Left lung (tissue), 10 donors: ENCODE data around the gene TBX2. TPM values are rescaled to one million over a fixed set of nuclear protein-coding genes. Genes with fewer than 3 reads are reported as not detected.

Experiments
- ATAC-seq: fragments of 200-7000 bp; cut with Tn5 transposase; one replicate; pipeline ENCODE4 v1.9.1; 2020; ENCODE audit warnings: moderate library complexity
- DNase-seq, 4 donors: peaks; one replicate each; pipeline ENCODE4 v3.0.0-alpha.2; 2013 to 2020
- H3K27ac ChIP-seq, 2 donors: fragments of 200-600 bp; sonication (generic) in 1 of 2; one replicate each; pipeline versions ENCODE4 v1.5.0 to v1.8.0; 2020 to 2021
- H3K27me3 ChIP-seq, 2 donors: fragments of 200-600 bp; sonication (generic) in 1 of 2; one replicate each; pipeline versions ENCODE4 v1.5.0 to v1.8.0; 2020 to 2021
- H3K36me3 ChIP-seq, 2 donors: fragments of 200-600 bp; sonication (generic) in 1 of 2; one replicate each; pipeline versions ENCODE4 v1.5.0 to v1.8.0; 2020 to 2021
- H3K4me1 ChIP-seq, 2 donors: fragments of 200-600 bp; one replicate each; pipeline ENCODE4 v1.8.0; 2021
- H3K4me3 ChIP-seq, 2 donors: fragments of 200-600 bp; sonication (generic) in 1 of 2; one replicate each; pipeline versions ENCODE4 v1.5.0 to v1.8.0; 2020 to 2021; ENCODE audit warnings: mild to moderate bottlenecking in 1 of 2
- H3K9me3 ChIP-seq, 2 donors: fragments of 200-600 bp; sonication (generic) in 1 of 2; one replicate each; pipeline versions ENCODE4 v1.5.0 to v1.8.0; 2020 to 2021
- CTCF ChIP-seq, 2 donors: fragments of 200-600 bp; sonication (generic) in 1 of 2; IDR thresholded peaks; one replicate each; pipeline versions ENCODE4 v1.5.0 to v1.8.0; 2021; ENCODE audit warnings: antibody characterized with exemption in 2 of 2
- intact Hi-C, 2 donors: fragments of 100-400 bp; cut with DNase I; formaldehyde crosslinking; loops; one replicate each; pipeline versions ENCODE4 v1.11.2 to v1.14.2; 2022
- polyA plus RNA-seq, 6 donors: library from polyadenylated mRNA; unstranded; fragments of 120-200 nt; gene quantifications; one replicate each; pipeline ENCODE4 v1.2.1, GENCODE V29; 2013; ENCODE audit not compliant: insufficient read length in 6 of 6
- total RNA-seq, 2 donors: library from RNA; stranded (reverse); fragmentation: NEBNext Ultra II Directional; extraction: Animal tissue kit (Norgen Biotek cat#: 25700); gene quantifications; one replicate each; pipeline ENCODE4 v1.2.1, GENCODE V29; 2021
- donor health status: DM: no; HTN: yes; CAD: no.
- donor health status: DM: no; HTN: no; CAD: no.

The TBX2 gene
- total and polyA plus RNA-seq, 8 donors = 104 to 258 (median 166) TPM

GRCh38 chr17:61384692-61385576 lies 14.7 kb upstream of the TBX2 start:
- no peak for ATAC-seq
- Histone ChIP-seq H3K27me3 (no peaks in the 10 kb centered on the region), H3K9me3 (no peaks in the 10 kb centered on the region), H3K4me3 (no peak overlapping the region), H3K4me1 (peaks cover 0 to 7% of the 10 kb centered on the region in 2 donors), H3K27ac (no peak overlapping the region), H3K36me3 (no peaks in the 10 kb centered on the region)
- DNase-seq = peak in 1 of 4 donors; percentile 53
- no peak for TF ChIP-seq CTCF (IDR thresholded peaks at IDR 0.05)
- intact Hi-C loops = loop anchor here in 1 of 2 donors (10.0 kb wide), 1 partner anchor 660 kb away; no protein-coding TSS in a partner anchor

GRCh38 chr17:61385577-61386236 lies 13.9 kb upstream of the TBX2 start:
- Histone ChIP-seq H3K9me3 (no peaks in the 10 kb centered on the region), H3K27me3 (no peaks in the 10 kb centered on the region), H3K4me3 (no peak overlapping the region), H3K4me1 (peaks cover 0 to 9% of the 10 kb centered on the region in 2 donors), H3K36me3 (no peaks in the 10 kb centered on the region), H3K27ac (no peak overlapping the region)
- peak in 1 of 4 donors; percentile 65 for DNase-seq
- no peak for TF ChIP-seq CTCF (IDR thresholded peaks at IDR 0.05)
- ATAC-seq = no peak
- intact Hi-C loops = loop anchor here in 1 of 2 donors (10.0 kb wide), 1 partner anchor 661 kb away; no protein-coding TSS in a partner anchor

GRCh38 chr17:61386251-61386650 lies 13.4 kb upstream of the TBX2 start:
- H3K4me1 ChIP-seq = peaks cover 0 to 9% of the 10 kb centered on the region in 2 donors
- no peak for TF ChIP-seq CTCF (IDR thresholded peaks at IDR 0.05)

GRCh38 chr17:61387011-61387410 lies 12.6 kb upstream of the TBX2 start:
- no peak overlapping the region for H3K27ac ChIP-seq
- no peaks in the 10 kb centered on the region for H3K27me3 ChIP-seq
- H3K9me3 ChIP-seq = no peaks in the 10 kb centered on the region
- no peak overlapping the region for H3K4me3 ChIP-seq
- peaks cover 0 to 9% of the 10 kb centered on the region in 2 donors for H3K4me1 ChIP-seq
- DNase-seq (peak in 1 of 4 donors; percentile 29), ATAC-seq (no peak)
- intact Hi-C loops = loop anchor here in 1 of 2 donors (10.0 kb wide), 1 partner anchor 662 kb away; no protein-coding TSS in a partner anchor
- no peak for TF ChIP-seq CTCF (IDR thresholded peaks at IDR 0.05)
- H3K36me3 ChIP-seq = no peaks in the 10 kb centered on the region

More at GRCh38 chr17:61386251-61386650, 13.4 kb upstream of the TBX2 start:
- H3K36me3 ChIP-seq = no peaks in the 10 kb centered on the region
- no peak for ATAC-seq
- H3K27ac ChIP-seq = no peak overlapping the region
- intact Hi-C loops = loop anchor here in 1 of 2 donors (10.0 kb wide), 1 partner anchor 661 kb away; no protein-coding TSS in a partner anchor
- no peaks in the 10 kb centered on the region for H3K9me3 ChIP-seq
- H3K27me3 ChIP-seq = no peaks in the 10 kb centered on the region
- DNase-seq = peak in 1 of 4 donors; percentile 37
- H3K4me3 ChIP-seq = no peak overlapping the region
